ENCODE results near the gene RELT. TPM values are rescaled to one million over a fixed set of nuclear protein-coding genes. Genes with fewer than 3 reads are reported as not detected.

Gene RELT
- total RNA-seq, 2 experiments from 2014 or later: 22.0 to 24.6 TPM

Other genes starting within 250 kb of the RELT start
- gene FCHSD2, start 234.1 kb upstream of the RELT start, total RNA-seq: 10 to 100 TPM; 52.8 to 57.2 TPM
- gene P2RY2, start 158.1 kb upstream of the RELT start, total RNA-seq: not detected
- not detected for gene P2RY6, start 104.1 kb upstream of the RELT start, total RNA-seq
- gene ARHGEF17, start 68.1 kb upstream of the RELT start, total RNA-seq: not detected
- gene FAM168A, start 221.7 kb downstream of the RELT start, total RNA-seq: 10 to 100 TPM; 28.9 to 31.2 TPM